ENCODE results near the gene FAHD1.
"Not testable (repeated sequence)": the region's sequence is repeated elsewhere in the genome, so short reads cannot be mapped to it uniquely, and the experiment has no call there.

The FAHD1 gene

DNA sequence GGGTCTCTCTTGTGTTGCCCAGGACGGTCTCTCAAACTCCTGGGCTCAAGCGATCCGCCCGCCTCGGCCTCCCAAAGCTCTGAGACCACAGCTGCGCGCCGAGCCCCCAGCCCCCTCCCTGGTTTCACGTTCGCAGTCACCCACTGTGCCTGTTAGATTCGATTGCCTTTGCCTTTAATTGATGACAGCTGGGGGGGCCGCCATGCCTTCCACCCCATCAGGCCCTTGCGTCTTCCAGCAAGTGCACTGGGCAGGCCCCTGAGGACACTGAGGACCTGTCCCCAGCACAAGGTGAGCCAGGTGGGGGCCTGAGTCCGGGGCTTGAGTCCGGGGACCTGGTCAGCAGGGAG, 36.8 kb upstream of the FAHD1 start:
- DNase-seq: no peak

DNA sequence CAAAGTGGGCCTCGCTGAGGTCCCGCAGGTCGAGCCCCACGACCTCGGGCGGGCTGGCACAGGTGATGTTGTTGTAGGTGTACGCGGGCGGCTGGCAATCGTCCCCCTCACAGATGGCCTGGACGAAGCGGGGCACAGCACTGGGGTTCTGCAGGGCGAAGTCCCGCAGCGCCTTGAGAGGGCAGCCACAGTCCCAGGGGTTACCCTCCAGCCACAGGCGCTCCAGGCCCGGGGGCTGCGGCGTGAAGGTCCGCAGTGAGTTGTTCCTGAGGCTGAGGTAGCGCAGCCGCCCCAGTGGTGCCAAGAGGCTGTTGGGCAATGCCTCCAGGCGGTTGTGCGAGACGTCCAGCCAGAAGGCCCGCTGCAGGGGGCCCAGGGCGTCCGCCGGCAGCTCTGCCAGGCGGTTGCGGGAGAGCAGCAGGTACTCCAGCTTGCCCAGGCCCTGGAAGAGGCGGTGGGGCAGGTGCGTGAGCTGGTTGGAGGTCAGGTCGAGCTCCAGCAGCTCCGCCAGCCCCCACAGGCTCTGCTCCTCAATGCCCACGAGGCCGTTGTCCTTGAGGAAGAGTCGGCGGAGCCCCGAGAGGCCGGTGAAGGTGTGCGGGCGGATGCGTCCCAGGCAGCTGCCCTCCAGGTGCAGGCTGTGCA, 36.3 kb upstream of the FAHD1 start:
- DNase-seq: no peak

DNA sequence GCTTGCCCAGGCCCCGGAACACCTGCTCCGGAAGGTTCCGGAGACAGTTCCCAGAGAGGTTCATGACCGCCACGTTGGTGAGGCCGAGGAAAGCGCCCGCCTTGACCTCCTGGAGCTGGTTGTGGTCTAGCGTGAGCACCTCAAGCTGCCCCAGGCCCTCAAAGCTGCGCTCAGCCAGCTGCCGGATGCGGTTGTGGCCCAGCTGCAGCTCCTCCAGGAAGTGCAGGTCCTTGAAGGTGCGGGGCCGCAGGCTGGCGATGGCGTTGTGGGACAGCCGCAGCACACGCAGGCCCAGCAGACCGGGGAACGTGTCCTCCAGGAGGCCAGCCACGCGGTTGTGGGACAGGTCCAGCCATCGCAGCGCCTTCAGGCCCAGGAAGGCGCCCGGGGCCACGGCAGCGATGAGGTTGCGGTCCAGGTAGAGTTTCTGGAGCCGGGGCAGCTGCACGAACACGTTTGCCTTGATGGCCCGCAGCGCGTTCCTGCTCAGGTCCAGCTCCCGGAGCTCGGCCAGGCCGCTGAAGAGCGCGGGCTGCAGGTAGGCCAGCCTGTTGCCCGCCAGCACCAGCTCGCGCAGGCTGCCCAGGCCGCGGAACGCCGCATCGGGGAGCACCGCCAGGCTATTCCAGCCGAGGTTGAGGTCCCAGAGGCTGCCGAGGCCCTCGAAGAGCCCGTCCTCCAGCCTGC, 35.6 kb upstream of the FAHD1 start:
- no peak for DNase-seq

DNA sequence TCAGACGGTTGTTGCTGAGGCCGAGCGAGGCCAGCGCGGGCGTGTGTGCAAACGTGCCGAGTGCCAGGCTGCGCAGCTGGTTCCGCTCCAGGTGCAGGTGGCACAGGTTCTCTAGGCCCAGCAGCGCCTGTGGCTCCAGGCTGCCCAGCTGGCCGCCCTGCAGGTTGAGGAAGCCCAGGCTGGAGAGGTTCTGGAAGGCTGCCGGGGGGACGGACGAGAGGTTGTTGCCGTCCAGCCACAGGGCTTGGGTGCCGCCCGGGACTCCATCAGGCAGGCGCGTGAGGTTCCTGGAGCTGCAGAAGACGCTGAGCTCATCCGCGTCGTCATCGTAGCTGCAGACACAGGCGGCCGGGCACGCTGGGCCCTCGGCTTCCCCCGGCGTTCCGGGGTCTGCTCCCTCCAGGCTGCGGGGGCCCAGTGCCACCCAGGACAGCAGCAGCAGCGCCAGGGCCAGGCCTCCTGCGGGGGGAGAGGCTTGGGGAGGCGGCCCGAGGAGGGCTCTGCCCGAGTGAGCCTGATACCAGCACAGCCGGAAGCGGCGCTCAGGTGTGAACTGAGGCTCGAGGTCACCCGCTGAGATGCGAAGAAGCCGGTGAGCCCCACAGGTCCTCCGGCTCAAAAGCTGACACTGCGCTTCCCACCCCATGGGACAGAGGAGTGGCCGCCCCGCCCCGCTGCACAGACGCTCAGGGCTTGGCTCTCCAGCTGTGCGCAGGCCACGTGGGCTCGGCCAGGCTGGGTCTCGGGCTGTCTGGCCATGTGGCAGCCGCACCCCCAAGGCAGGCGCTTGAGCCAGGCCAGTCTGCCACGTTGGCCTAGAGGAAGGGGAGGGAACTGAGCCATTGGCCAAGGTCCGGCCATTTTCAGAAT, 34.8 kb upstream of the FAHD1 start:
- DNase-seq: no peak

DNA sequence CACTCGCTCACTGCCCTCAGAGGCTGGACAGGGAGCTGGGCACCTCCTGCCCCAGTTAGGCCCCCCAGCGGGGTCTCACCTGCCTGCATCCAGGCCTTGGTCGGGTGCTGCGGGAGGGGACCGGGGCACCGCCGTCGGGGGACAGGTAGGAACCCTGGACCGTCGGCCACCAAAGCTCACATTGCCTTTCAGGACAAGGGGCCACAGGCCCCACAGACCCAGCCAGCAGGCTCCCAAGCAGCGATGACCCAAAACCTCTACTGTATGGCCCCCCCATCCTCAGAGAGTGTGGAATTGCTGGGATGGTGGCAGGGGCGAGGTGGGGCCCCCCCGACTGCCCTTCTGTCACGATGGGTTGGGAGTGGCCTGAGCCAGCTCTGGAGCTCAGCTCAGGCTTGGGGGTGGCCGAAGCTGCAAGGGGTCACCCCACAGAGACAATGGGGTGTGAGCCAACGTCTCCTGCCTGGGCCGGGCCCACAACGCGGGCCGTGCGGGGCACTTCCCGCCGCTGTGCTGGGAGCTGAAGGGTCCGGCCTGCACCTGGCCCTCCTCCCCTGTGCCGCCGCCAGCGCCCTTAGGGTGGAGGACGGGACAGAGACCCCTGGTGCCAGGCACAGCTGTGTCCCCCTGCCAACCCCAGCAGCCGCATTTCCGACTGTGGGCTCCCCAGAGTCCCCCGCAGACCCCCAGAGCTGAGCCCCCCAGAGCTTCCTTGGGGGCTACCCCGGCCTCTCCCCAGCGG, 34.0 kb upstream of the FAHD1 start:
- DNase-seq: no peak

DNA sequence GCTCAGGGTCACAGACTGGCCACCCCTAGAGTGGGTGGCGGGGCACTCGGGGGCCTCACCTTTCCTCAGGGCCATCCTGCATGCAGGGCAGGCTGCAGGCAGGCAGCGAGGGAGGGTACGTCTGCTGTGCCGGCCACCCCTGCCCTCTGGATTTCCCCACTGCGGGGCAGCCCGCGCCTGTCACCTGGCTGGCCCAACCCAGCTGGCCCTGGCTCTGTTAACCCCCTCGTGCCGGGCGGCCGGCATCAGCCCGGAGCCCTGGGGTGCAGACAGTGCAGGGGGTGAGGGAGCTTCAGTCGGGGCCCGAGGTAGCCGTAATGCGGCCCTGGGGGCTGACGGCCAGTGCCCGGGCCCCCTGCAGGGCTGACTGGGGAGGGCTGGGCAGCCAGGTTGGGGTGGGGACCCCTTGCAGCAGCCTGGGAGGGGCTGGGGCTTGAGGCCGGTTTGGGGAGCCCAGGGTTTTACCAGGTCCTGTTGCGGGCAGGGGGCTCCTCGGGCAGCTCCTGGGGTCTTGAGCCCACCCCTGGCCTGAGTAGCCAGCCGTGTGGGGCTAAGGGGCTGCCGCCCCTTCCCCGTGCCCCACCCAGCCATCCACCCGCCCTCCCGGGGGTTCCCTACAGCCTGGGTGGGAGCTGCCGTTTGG, 33.3 kb upstream of the FAHD1 start, which contains the start of gene IGFALS:
TSS of gene IGFALS (minus strand) at position 128 of the 643 bp plus-strand sequence. CDS start at position 75, 53 bp downstream.
- no peak for DNase-seq

DNA sequence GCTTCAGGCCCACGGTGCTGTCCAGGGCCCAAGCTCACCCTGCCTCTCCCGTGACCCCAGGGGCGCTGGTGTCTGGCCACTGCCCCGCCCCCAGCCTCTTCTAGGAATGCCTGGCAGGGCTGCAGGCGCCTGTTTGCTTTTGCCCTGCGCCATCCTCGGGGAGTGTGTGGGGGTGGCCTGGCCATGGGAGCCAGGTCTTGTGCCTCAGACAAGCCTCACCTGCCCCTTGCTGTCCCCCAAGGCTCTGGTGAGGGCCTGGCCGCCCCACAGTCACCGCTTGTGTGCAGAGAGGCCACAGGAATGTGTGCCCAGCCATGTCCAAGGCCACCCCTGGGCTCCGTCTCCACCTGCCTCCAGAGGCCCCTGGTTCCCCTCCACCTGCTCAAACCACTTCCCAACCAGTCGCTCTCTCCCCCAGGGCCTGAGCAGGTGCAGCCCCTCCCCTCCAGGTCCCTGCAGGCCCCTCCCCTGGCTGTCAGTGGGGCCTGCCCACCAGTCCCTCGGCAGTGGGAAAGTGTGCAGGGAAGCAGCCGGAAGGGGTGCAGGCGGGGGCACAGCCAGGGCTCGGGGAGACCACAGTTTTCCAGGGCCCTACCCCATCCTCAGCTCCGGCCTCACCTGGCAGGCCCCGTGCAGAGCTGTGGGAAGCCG, 32.7 kb upstream of the FAHD1 start:
- no peak for DNase-seq

DNA sequence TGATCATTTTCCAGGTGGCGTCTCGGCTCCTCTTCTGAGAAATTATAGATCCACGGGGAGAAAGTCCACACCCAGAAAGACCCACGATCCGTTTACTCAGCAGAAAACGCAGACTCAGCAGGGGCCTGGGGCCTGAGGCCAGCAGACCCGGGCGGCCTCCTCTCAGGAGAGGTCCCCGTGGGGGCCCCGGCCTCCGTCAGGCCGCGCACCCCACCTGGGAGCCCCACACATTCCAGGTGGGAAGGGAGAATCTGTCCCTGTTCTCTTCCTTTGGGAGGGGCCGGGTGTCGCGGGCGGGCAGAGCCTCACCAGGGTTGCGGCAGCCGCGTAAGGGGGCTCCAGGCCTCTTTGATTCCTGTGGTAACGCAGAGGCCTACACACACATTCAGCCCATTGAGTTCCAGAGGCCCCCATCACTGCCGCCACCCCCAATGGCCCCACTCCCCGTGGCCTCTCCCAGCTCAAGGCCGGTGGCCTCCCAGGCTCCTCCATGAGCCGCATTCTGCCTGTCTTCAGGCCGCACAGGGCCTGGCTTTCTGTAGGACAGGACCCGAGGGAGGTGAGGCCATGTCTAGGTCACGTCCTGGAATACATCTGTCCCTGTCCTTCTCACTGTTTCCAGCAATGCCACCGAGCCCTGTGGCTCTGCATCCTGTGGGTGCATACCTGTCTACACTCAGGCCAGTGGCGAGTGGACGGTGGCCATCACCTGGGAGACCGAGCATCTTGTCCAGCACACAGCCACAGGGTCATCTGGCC, 31.9 kb upstream of the FAHD1 start:
- DNase-seq: no peak

DNA sequence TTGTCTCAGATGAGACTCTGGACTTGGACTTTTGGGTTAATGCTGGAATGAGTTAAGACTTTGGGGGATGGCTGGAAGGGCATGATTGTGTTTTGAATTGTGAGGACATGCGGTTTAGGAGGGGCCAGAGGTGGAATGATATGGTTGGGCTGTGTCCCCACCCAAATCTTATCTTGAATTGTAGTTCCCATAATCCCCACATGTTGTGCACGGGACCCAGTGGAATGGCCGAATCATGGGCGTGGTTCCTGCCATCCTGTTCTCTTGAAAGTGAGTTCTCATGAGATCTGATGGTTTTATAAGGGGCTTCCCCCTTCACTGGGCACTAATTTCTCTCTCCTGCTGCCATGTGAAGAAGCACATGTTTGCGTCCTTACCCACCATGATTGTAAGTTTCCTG, 27.7 kb upstream of the FAHD1 start:
- not testable (repeated sequence) for DNase-seq

DNA sequence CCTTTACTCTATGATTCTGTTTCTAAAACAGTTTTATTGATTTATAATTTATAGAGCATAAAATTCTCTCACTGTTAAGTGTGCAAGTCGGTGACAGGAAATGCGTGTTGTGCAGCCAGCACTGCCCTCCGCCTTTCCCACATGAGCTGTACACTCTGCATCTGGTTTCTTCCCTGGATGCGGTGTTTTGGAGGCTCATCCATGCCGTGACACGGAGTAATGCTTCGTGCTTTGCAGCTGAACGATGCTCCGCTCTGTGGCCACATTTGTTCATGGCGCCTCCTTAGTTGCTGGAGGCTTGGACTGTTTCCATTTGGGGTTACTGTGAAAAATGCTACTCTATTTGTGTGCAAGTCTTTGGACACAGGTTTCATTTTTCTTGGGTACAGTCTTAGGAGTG, 26.3 kb upstream of the FAHD1 start:
- no peak for DNase-seq

DNA sequence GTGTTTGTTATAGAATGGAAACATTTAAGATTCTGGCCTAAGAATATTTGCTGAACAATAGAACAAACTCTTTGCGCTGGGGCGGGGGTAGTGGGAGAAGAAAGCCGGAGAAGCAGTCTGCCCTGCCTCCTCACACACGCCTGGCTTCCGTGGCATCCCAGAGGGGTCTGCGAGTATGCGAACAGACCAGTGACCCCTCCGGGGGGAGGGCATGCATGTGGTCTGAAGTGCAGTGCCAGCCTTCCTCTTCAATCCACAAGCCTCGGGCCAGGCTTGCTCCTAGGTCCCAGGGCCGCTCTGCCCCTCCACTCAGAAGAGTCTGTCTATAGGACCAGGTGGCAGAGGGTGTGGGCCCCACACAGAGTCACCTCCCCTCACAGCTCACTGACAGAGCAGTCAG, 19.4 kb upstream of the FAHD1 start:
- no peak for DNase-seq

DNA sequence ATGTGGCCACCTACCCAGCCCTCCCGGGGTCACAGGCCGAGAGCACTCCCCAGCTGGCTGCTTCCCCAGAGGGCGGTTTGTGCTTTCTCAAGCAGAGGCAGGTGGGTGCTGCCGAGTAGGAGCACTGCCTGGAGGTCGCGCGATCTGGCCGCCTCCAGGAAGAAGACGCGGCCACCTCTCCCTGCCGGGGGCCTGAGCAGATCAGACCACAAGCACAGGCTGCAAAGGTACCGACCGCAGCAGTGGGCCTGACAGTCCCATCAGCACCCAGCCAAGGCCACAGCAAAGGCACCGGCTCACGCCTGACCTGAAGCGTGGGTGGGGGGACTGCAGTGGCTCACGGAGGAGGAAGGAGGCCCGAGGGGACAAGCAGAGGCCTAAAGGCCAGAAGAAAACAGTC, 18.3 kb upstream of the FAHD1 start:
- no peak for DNase-seq

DNA sequence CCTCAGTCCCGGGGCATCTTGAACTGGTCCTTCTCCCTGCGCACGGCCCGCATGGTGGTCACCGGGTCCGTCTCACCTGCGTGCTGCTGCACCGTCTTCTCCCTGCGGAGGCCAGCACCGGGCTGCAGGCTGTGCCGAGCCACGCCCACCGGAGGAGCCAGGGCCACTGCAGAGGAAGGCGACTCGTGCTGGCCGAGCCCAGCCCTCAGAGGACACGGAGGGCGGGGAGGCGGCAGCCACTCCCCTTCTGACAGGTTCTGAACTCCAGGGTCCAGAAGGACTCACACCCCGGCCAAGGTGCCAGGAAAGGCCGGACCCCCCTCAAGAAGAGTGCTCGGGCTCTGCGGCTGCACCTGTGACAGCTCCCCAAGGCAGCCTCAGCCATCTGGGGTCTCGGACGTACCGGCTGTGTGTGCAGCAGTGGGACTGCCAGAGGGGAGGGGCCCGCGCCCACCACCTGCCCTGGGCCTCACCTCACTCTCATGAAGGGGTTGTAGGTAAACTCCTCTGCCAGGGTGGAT, 17.7 kb upstream of the FAHD1 start:
- no peak for DNase-seq

DNA sequence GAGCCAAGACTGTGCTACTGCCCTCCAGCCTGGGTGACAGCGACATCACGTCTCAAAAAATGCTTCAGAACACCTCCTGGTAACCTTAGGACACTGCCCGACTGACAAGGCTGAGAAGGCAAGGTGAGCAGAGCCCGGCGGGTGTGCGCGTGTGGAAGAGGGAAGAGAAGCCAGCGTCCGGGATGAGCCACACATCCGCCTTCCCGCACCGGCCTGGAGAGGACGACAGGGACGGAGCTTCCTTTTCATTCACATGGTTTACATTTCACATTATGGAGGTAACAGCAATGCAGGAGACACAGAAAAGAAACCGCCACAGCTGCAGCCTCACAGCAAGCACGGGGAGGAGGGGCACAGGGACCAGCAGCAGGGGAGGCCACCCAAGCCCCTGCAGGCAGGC, 16.9 kb upstream of the FAHD1 start:
- DNase-seq: no peak

DNA sequence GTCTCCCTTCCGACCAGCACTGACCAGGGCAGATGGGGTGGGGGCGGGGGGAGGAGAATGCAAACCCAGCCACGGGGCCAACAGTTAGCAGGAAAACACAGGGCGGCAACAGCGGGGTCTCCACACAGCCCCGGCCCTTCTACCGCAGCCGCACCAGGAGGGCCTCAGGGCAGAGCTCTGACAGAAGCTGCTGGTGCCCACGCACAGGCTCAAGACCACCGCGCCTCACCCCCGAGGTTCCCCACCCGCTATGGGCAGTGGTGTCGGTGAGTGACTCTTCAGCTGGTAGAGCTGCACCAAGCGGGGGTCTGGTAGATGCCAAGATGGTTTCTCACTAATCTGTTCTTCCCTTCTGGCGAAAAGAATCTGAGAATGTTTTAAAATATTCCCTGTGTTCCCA, 16.5 kb upstream of the FAHD1 start:
- no peak for DNase-seq

DNA sequence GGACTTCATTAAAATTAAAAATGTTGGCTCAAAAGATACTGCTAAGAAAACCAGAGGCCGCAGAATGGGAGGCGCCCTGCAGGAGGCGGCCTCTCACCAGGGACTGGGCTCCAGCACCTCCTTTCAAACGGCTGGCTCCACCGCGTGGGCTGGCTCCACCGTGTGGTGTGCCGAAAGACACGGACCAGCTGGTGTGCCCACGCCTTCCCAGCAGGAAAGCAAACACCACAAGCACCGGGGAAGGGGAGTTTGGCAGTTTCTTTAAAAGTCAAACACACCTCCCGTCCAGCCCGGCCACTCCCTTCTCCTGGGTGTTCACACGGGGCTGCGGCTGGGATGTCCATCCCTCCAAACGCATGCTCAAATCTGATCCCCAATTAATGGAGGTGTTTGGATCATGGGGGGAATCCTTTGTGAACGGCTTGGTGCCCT, 14.3 kb upstream of the FAHD1 start:
- no peak for DNase-seq

DNA sequence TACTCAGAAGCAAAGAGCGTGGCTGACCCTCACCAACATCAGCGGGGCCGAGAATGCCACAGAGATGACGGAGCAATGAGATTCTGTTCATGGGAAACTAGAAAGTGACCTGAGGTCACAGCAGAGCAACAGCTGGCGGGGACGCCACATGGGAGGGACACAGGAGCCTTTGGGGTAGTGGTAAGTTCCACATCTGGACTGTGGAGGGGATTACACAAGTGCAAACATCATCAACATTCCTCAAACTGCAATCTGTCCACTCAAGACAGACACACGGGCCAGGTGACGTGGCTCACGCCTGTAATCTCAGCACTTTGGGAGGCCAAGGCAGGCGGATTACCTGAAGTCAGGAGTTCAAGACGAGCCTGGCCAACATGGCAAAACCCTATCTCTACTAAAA, 11.5 kb upstream of the FAHD1 start:
- DNase-seq: no peak

DNA sequence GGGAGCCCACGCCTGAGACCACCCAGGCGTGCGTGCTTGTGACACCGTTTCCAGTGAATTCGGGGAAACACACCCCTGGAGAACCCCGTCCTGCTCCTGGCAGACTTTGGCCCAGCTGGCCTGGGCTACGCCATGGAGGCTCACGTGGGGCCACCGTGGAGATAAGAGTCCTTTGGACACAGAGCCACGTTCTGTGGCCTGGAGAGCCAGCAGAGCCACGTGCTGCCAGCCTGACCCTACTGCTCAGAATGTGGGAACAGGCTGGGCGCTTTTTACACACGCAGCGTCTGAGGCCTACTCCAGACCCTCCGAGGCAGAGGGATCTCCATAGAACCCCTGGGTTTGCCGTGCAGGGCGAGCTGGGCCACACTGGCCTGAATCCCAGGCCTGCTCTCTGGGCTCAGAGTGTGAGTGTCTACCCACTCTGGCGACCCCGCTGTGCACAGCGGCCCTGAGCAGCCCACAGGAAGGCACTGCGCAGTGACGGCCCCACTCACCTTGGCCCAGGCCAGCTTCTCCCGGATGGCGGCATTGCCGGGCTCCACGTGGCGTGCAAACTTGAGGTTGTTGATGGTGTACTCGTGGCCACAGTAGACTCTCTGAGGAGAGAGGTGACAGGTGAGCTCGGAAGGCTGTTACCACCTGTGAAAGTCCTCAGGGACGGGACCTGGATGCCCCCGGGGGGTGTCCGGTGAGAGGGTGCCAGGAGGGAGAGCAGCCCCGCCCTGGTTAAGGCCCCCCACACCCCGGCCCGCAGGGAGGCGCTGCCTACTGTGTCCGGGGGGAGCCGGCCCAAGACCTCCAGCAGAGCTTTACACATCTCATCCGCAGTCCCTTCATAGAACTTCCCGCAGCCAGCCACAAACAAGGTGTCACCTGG, 10.4 kb upstream of the FAHD1 start:
- DNase-seq: no peak

DNA sequence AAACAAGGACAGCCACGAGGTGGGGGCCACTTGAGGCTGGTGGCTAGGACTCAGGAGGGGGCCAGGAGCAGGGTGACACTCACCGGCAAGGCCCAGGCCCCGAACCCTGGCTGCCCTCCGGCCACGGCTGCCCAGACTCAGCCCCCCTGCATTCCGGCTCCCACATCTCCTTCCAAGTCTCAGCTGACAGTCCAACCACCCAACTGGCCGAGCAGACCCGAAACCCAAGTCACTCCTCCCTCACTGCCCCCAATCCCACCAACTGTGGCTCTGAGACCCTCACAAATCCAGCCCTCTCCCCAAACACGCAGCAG, 9.8 kb upstream of the FAHD1 start:
- DNase-seq: no peak

DNA sequence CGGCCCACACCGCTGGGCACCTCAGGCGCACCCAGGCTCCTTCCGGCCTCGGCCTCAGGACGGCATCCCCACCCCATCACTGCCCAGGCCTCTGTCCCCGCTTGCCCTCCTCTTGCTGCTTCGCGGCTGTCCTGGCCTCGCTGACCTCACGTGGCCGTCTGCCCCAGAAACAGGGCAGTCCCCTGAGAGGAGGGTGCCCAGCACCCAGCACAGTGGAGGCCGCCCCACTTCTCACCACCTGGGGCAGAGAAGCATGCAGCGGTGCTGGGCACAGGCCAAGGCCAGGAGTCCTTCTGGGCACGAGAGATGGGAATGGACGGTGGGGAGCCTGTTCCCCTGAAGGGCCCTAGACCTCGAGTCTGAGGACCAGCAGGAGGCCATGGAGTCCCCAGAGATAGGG, 9.3 kb upstream of the FAHD1 start:
- no peak for DNase-seq
